ENCODE results near the gene MICAL3.

The MICAL3 gene

DNA sequence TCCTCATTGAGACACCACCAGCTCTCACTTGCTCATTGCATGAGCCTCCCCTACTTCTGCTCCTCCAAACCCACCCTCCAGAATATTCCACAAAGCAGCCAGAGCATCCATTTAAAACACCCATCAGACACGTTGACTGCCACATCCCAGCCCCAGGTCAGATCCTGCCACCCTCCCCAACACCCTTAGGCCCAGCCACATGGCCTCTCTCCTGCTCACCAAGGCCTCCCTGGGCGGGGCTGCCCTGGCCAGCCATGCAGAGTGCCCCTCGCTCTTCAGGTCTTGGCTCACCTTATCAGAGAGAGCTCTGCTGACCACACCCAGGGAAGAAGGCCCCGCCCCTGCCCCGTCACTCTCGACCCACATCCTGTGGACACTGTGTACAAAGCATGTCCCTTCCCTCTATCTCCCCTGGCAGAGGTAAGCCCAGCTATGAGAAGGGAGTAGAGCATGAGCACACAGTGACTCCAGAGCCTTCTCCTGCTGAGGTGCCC, 106.8 kb downstream of the MICAL3 start:
- in situ Hi-C loops (cut with HindIII; ENCODE audit: low sequenced_read_pairs), result no loop called here

- in situ Hi-C loops (cut with HindIII; ENCODE audit: low sequenced_read_pairs), result no loop called here
These were observed 108.0 kb downstream of the MICAL3 start for GRCh38 chr22:17916226-17916889.

GRCh38 chr22:17915676-17916075, 108.7 kb downstream of the MICAL3 start:
- in situ Hi-C loops (cut with HindIII; ENCODE audit: low sequenced_read_pairs), result no loop called here

DNA sequence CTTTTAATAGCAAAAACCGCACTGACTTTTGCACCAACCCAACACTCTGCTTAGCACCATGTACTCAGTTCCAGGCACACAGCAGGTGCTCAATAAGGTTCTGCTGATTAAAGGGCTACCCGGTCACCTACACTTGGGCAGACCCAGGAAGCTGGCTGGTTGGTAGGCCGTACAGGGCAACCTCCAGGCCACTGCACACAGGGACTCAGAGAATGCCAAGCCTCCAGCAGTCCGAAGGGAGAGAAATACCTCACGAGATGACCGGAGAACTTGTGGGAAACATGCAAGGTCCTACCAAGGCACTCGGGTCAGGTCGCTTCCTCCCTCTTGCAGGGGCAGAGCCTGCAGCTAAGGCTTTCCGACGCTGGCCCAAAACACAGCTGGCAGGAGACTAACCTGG, 109.2 kb downstream of the MICAL3 start:
- in situ Hi-C loops (cut with HindIII; ENCODE audit: low sequenced_read_pairs), result no loop called here

DNA sequence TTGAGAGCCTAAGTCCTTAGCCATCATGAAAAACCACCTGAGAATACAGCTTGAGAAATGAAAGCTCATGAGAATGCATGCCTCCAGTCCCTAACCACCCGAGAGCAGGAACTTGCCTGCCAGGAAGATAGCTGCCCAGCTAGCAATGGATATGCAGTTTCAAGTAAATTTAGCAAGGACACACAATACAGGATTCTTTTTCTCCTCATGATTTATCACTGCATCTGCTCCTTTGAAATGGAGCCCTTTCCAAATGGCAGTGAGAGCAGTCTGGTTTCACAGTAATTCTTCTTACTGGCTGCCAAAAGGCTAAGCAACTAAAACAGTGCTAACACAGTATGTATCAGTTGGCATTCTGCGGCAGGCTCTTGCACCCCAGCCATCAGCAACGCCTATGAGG, 109.9 kb downstream of the MICAL3 start:
- in situ Hi-C loops (cut with HindIII; ENCODE audit: low sequenced_read_pairs), result no loop called here

- in situ Hi-C loops (cut with HindIII; ENCODE audit: low sequenced_read_pairs), result no loop called here
These were observed 110.5 kb downstream of the MICAL3 start for GRCh38 chr22:17913801-17914347.

DNA sequence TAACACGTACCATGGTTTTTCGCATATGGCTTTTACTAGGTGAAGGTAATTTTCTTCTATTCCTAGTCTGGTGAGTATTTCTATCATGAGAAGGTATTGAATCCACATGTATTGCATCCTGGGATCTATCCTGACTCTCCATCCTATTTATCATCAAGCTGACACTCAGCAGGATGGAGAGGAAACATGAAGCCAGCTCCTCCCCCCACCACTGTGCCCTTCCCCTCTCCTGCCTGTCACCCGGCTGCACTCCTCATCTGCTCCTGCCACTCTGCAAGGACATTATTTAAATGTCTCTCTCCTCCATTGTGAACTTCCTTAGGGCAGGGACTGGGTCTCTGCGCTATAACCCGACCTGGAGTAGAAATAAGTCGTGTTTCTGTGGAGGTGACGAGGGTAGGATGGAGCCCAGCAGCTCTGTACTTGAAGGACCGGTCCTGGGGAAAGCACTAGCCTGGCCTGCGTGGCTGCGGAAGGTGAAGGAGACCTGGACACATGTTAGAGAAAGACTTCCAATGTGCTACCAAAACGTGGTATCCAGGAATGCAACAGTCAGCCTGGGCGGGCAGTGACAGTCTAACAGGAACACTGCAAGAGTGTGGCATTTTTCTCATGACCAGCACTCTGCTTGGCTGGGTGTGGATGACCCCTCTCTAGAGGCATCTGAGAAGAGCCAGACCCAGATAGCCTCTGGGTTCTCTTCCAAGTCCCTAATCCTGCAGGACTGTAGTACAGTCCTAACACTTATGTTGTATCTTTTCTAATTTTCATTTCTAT, 111.2 kb downstream of the MICAL3 start:
- in situ Hi-C loops (cut with HindIII; ENCODE audit: low sequenced_read_pairs), result no loop called here

- in situ Hi-C loops (cut with HindIII; ENCODE audit: low sequenced_read_pairs), result no loop called here
These were observed 112.5 kb downstream of the MICAL3 start for GRCh38 chr22:17911887-17912286.

GRCh38 chr22:17911312-17911705, 113.1 kb downstream of the MICAL3 start:
- in situ Hi-C loops (cut with HindIII; ENCODE audit: low sequenced_read_pairs), result no loop called here

DNA sequence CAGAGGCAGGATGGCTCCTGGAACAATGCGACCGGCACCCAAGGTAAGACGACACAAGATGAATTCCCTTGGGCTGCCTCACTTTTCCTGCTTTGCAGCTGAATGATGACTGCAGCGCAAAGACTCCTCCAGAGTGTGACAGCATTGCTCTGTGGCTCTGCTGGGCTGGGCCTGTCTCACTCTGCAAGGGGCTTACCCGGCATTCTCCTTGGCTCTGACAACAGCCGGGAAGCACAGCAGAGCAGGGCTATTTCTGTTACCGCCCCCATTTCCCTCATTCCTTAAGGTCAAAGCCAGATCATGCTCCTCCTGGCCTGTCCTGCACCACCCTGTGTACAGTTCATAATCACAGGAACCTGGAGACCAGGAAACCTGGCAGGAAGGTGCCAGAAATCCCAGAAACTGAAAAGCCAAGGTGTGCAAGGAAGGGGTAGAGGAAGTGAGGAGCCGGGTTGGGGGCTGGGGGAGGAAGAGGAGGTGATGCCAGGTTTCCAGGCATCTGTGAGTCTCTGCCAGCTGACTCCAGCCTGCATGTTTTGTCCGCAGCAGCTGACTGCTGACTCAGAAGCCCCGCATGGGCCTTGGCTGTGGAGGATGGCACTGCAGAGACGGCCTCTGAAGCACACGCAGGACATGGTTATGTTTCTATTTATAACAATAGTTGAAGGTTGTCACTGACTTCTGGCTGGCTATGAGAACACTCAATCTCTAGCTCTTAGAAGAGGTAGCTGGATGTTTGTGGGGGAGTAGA, 113.6 kb downstream of the MICAL3 start:
- in situ Hi-C loops (cut with HindIII; ENCODE audit: low sequenced_read_pairs), result no loop called here

GRCh38 chr22:17907748-17908051, 116.7 kb downstream of the MICAL3 start:
- in situ Hi-C loops (cut with HindIII; ENCODE audit: low sequenced_read_pairs), result no loop called here

DNA sequence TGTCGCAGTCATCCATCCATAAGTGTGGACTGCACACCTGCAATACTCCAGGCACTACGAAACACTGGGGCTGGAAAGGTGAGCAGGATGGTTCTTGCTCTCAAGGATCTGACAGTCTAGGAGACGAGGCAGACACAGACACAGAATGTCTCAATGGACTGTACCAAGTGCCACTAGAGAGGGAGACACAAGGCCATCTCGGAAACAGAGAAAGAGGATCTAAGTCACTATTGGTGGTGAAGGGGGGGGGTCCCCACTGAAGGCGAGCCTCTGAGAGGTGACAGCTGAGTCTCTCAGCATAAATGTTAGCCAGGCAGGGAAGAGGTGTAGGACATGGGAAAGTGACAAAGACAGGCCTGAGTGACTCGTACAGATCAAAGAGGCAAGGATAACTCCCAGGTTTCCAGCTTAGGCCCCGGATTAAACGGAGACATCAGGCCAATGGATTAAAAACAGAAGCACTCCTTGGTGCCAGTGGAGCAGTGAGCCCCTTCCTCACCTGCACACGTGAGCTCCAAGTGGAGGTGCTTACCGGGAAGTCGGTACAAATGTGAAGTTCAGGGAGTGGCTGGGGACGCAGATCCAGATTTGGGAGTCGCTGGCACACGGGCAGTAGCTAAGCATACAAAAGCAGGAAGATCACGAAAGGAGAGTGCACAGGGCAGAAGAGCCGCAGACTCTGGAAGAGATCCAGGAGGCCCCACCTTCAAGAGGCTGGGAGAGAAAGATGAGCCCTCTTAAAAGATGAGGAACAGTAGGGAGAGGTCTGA, 117.2 kb downstream of the MICAL3 start:
- in situ Hi-C loops (cut with HindIII; ENCODE audit: low sequenced_read_pairs), result no loop called here

DNA sequence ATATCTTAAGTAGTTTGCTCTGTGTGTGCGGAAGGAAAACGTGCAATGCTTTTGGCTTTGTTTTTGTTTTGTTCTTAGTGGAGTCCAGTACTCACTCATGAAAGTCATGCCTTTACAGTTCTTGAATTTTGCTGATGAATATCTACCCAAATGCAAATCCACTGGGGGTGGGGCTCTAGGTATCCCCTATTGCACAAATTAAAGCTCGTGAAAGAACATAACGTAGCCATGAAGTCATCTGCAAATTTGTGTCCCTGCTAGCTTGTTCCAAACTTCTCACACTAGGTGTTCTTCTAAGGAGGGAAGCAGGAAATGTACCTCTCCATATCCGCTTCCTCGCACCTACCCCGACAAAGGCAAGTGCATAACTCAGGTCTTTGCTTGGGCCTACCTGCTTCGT, 118.9 kb downstream of the MICAL3 start:
- in situ Hi-C loops (cut with HindIII; ENCODE audit: low sequenced_read_pairs), result no loop called here

GRCh38 chr22:17903564-17904295, 120.6 kb downstream of the MICAL3 start:
- in situ Hi-C loops (cut with HindIII; ENCODE audit: low sequenced_read_pairs), result no loop called here

DNA sequence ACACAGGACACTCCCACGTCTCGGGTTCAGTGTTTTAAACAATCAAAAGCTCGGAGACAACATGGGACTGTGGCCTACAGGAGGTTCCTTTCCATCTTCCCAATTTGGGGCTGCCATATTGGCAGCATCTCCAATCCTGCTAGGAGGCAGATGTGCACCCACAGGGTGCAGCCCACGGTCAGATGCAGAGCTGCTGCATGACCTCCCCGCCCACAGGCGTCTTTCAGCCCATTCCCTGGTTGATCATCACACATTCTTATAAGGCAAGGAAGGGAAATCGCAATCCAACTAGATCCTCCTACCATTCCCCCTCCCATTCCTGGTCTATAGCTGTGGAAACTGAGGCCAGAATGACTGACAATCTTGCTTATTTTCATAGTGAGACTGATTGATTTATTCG, 121.4 kb downstream of the MICAL3 start:
- in situ Hi-C loops (cut with HindIII; ENCODE audit: low sequenced_read_pairs), result no loop called here

- in situ Hi-C loops (cut with HindIII; ENCODE audit: low sequenced_read_pairs), result no loop called here
These were observed 126.0 kb downstream of the MICAL3 start for GRCh38 chr22:17898375-17898774.

- in situ Hi-C loops (cut with HindIII; ENCODE audit: low sequenced_read_pairs), result no loop called here
These were observed 126.5 kb downstream of the MICAL3 start for GRCh38 chr22:17897858-17898257.

DNA sequence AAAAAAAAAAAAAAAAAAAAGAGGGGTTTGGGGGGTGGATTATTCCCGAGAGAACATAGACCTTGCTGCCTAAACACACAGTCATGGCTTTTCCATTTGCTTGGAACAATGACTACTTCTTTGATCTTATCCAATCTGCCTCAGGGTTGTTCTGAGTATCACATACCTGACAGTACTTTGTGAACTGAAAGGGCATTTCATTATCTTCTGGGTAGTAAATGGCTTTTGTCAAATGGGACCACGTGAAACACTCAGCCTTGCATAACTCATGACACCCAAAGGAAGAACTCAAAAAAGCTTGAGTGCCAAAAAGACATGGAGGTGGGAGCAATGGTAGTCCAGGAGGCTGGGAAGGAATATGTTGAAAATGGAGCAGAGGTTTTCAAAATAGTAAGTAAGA, 126.9 kb downstream of the MICAL3 start:
- in situ Hi-C loops (cut with HindIII; ENCODE audit: low sequenced_read_pairs), result no loop called here

- in situ Hi-C loops (cut with HindIII; ENCODE audit: low sequenced_read_pairs), result no loop called here
These were observed 127.8 kb downstream of the MICAL3 start for GRCh38 chr22:17896586-17896985.

- in situ Hi-C loops (cut with HindIII; ENCODE audit: low sequenced_read_pairs), result no loop called here
These were observed 130.3 kb downstream of the MICAL3 start for GRCh38 chr22:17893900-17894535.
